DMS153 treated with DMSO at 0.1 percent for 48 hours (cell line): ENCODE data around the gene C6orf52.

Source experiments
- DNase-seq: peaks from one replicate; lab custom pipeline; 2025; ENCODE audit not compliant: unreplicated experiment; lab: John Stamatoyannopoulos, UW

C6orf52 gene

DNA sequence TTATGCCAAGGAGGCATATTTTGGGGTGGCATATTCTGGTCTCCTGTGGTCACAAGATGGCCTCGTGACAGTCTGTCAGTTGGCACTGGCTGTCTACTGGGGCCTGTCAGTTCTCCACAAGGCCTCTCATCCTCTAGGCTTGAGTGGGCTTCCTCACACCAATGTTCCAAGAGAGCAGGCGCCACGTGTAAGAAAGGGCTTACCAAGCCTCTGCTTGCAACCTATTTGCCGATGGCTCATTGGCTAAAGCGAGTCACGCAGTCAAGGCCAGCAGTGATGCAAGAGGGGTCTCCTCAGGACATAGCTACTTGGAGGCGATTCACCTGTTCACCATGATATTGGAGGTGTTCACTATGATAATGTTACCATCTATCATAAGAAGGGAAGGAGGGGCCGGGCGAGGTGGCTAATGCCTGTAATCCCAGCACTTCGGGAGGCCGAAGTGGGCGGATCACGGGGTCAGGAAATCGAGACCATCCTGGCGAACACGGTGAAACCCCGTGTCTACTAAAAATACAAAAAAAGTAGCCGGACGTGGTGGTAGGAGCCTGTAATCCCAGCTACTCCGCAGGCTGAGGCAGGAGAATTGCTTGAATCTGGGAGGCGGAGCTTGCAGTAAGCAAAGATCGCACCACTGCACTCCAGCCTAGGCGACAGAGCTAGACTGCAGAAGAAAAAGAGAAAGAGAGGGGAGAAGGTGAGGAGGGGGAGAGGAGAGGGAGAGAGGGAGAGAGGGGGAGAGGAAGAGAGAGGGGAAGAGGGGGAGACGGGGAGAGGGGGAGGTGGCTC lies 35.3 kb downstream of the C6orf52 start:
- no peak for DNase-seq

- no peak for DNase-seq
Observed at GRCh38 chr6:10655508-10656055, 38.8 kb downstream of the C6orf52 start.

DNA sequence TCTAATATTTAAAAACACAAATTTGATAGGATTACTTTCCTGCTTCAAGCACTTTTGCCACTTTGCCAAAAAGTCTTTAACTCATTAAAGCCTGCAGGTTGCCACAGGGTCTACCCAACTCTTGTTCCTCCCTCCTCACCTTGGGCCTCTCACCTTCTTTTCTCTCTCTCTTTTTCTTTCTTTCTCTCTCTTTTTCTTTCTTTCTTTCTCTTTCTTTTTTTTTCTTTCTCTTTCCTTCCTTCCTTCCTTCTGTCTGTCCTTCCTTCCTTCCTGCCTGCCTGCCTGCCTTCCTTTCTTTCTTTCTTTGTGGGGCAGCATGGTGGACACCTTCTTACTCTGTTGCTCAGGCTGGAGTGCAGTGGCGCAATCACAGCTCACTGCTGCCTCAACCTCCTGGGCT lies 50.2 kb downstream of the C6orf52 start:
- DNase-seq: no peak

DNA sequence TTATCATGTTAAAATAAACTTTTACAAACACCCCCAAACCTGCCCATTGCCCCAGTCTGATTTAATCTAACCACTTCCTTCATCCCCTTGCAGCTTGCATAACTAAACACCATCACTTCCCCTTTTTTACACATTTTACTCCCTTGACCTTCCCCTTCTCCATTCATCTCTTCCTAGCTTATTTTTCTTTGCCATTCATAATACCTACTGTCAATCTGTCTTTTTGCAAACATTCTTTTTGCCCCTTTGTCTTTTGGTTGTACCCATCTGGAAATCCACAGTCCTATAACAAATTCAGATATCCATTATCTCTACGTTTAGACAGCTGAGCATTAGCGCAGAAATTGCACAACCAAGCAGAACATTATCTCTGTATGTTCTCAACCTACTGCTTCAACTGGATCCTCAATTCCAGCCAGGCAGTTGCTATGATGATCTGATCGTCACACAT lies 51.2 kb downstream of the C6orf52 start:
- no peak for DNase-seq

DNA sequence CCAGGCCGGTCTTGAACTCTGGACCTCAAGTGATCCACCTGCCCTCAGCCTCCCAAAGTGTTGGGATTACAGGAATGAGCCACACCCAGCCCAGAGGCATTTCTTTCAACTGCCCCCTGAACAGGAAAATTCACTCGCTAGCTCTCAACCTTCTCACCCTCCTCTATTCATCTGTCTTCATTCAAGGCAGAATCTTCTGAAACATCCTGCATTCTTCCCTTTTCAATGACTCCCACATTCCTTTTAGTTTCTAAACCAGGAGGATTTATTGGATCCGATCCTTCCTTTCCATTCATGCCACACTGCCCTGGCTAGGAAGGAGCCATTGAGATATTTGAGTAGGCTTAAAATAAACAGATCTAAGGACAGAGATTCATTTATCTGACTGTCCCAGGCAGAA lies 52.9 kb downstream of the C6orf52 start:
- no peak for DNase-seq

DNA sequence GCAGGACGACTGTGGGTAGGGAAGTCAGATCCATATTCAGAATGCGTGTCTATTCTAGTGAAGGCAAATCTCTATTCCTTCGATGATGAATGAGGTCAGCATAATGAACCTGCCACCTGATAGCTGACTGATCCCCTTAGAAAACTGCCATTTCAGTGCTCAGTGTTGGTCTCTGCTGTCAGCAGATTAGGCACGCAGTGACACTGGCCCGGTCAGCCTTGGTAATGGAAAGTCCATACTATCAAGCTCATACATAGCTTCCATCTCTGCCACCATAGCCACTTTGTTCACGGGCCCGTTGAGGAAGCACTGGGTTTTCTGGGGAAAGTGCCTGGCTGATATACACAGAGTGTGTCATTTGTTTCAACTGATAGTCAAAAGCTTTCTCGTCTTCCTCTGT lies 54.0 kb downstream of the C6orf52 start:
- DNase-seq: no peak

DNA sequence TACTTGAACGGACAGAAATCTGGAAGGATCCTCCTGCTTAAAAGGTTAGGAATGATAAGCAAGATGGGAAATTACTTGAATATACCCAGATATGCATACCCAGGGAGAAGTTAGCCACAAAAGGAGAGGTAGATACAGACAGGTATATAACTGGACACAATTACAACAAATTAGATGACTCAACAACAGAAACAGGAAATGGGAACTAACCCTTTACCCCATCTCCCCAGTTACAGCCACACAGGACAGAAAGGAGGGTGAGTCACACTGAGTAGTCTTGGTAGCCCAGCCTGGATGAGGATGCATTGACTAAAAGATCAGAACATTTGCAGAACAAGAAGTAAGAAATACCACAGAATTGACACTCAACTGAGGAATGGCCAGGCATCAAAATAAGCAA lies 61.2 kb downstream of the C6orf52 start:
- DNase-seq: no peak

DNA sequence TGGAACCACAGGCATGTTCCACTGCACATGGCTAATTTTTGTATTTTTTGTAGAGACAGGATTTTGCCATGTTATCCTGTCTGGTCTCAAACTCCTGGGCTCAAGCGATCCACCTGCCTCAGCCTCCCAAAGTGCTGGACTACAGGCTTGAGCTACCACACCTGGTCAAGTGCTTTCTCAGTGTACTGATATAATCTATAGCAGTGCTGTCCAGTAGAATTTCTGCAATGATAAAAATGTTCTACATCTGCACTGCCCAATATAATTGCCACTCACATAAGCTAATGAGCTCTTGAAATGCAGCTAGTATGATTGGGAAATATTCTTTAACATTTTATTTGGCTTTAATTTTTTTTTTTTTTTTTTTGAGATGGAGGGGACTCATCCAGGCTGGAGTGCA lies 64.2 kb downstream of the C6orf52 start:
- DNase-seq: no peak

DNA sequence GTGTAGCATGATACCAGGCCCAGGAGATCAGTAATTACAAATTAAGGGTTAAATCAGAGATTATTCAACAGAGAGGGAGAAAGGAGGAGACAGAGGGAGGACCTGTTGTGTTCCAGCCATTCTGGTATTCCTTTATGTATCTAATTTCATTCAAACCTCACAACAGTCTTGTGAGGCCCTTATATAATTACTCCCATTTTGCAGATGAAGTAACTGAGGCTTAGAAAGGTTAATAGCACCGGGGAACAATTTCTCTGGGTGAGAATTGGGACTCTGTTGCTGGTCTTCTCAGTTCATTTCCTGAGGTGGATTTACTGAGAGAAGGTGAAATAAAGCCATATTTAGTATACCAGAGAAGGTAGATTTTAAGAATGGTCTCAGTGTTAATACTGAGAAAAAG lies 66.6 kb downstream of the C6orf52 start:
- DNase-seq: no peak

- no peak for DNase-seq
Observed at GRCh38 chr6:10626154-10626741, 68.2 kb downstream of the C6orf52 start.

DNA sequence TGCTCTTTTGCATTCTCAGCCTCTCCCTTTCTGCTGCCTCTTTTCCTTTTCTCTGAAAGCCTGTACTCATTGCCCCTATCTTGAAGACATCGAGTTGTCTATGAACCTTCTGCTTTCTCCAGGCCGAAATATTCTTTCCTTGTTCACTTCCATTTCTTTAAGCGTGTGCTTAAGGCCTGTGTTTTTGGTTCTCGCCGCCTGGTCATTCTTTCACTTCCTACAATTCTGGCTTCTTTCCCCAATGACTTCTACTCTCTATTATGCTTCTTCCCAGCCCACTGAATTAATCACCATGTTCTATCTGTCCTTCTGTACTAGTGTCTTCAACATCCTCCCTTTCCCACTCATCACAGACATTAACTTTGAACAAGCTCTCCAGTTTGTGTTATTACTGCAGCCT lies 69.6 kb downstream of the C6orf52 start:
- DNase-seq: no peak

- DNase-seq: no peak
Observed at GRCh38 chr6:10621847-10622246, 72.6 kb downstream of the C6orf52 start.
